Kasumi-1 (cell line): ENCODE measurements around the gene KMT5C.

Experiments used
- DNase-seq, 2 experiments: peaks; one replicate each; lab custom pipeline; 2025; lab: John Stamatoyannopoulos, UW

KMT5C gene

GRCh38 chr19:55368701-55369563, 29.3 kb downstream of the KMT5C start:
- DNase-seq: no peak

- no peak for DNase-seq
These were observed 30.1 kb downstream of the KMT5C start for GRCh38 chr19:55369653-55370304.

GRCh38 chr19:55370305-55370988, 30.8 kb downstream of the KMT5C start, which contains the start of gene IL11:
Gene IL11, minus strand, starts transcription at chr19:55370463. Its CDS starts 153 bp downstream, at chr19:55370310.
- DNase-seq: no peak

GRCh38 chr19:55372316-55373081, 32.8 kb downstream of the KMT5C start:
- DNase-seq: no peak

GRCh38 chr19:55373306-55373992, 33.8 kb downstream of the KMT5C start:
- no peak for DNase-seq

- DNase-seq: no peak
These were observed 34.5 kb downstream of the KMT5C start for GRCh38 chr19:55373993-55374757.

GRCh38 chr19:55376241-55376933, 36.7 kb downstream of the KMT5C start, which contains the start of gene TMEM190:
Gene TMEM190, plus strand, starts transcription at chr19:55376826. Its CDS starts 28 bp downstream, at chr19:55376854.
- no peak for DNase-seq

GRCh38 chr19:55377356-55378131, 37.9 kb downstream of the KMT5C start:
- DNase-seq: no peak

- no peak for DNase-seq
These were observed 39.5 kb downstream of the KMT5C start for GRCh38 chr19:55379174-55379573.

GRCh38 chr19:55382013-55382412, 42.3 kb downstream of the KMT5C start:
- DNase-seq: no peak

GRCh38 chr19:55382522-55383054, 42.9 kb downstream of the KMT5C start:
- no peak for DNase-seq

GRCh38 chr19:55383279-55384130, 43.8 kb downstream of the KMT5C start:
- peak; percentile 19 to 25 for DNase-seq

- peak; percentile 23 to 54 for DNase-seq
These were observed 44.6 kb downstream of the KMT5C start, which contains the start of gene TMEM238 for GRCh38 chr19:55384131-55384919. Gene TMEM238, minus strand, starts transcription at chr19:55384292. Its CDS starts 33 bp downstream, at chr19:55384259.

GRCh38 chr19:55384920-55385723, 45.4 kb downstream of the KMT5C start:
- peak; percentile 93 to 95 for DNase-seq

GRCh38 chr19:55385724-55386492, 46.2 kb downstream of the KMT5C start, which contains the start of gene RPL28:
Gene RPL28, plus strand, starts transcription at chr19:55385932. Its CDS starts 426 bp downstream, at chr19:55386358.
- peak; percentile 97 to 98 for DNase-seq
